SK-N-SH (cell line): ENCODE measurements around the gene IRF2BP1.

Experiments
- CTCF ChIP-seq: fragments of 200-600 bp; sonication (generic); IDR thresholded peaks from 2 replicates; pipeline ENCODE4 v1.6.1; 2017; ENCODE audit warnings: antibody characterized with exemption, mild to moderate bottlenecking, moderate library complexity
- JUND ChIP-seq: IDR thresholded peaks from 2 replicates; pipeline ENCODE4 v1.4.0; 2012
- MAX ChIP-seq: IDR thresholded peaks from 2 replicates; pipeline ENCODE4 v1.4.0; 2012; ENCODE audit warnings: low read depth
- POLR2AphosphoS5 ChIP-seq: IDR thresholded peaks from 2 replicates; pipeline ENCODE4 v1.6.1; 2012; ENCODE audit warnings: low read depth, low read length
- RCOR1 ChIP-seq: fragments of 150-350 bp; IDR thresholded peaks from 2 replicates; pipeline ENCODE4 v1.6.1; 2017; ENCODE audit warnings: antibody characterized with exemption, low read length
- REST ChIP-seq: IDR thresholded peaks from 2 replicates; pipeline ENCODE4 v1.6.1; 2012; ENCODE audit warnings: mild to moderate bottlenecking, low read depth, low read length, moderate library complexity
- SIN3A ChIP-seq: IDR thresholded peaks from 2 replicates; pipeline ENCODE4 v1.6.1; 2012; ENCODE audit warnings: low read depth, mild to moderate bottlenecking, low read length, moderate library complexity, borderline replicate concordance
- USF2 ChIP-seq: fragments of 150-350 bp; IDR thresholded peaks from 2 replicates; pipeline ENCODE4 v1.6.1; 2017; ENCODE audit warnings: antibody characterized with exemption, low read length, low read depth, borderline replicate concordance
- YY1 ChIP-seq: IDR thresholded peaks from 2 replicates; pipeline ENCODE4 v1.4.0; 2012; ENCODE audit warnings: low read depth, mild to moderate bottlenecking

GRCh38 chr19:45931055-45931454 is 45.1 kb upstream of the IRF2BP1 start:
- TF ChIP-seq CTCF (no peak), JUND (no peak), SIN3A (no peak), POLR2AphosphoS5 (no peak), USF2 (no peak), REST (no peak), MAX (no peak), YY1 (no peak), RCOR1 (no peak)
